GM19328 (cell line): Measurements from ENCODE around the gene ARAP1.

Source experiments
- ATAC-seq: cut with Tn5 transposase; IDR thresholded peaks from one replicate; pipeline ENCODE4 v1.9.1; 2021; ENCODE audit warnings: mild to moderate bottlenecking, moderate library complexity; ENCODE audit not compliant: unreplicated experiment

ARAP1 gene

GRCh38 chr11:72764503-72764902 lies 12.3 kb upstream of the ARAP1 start:
- no peak for ATAC-seq

DNA sequence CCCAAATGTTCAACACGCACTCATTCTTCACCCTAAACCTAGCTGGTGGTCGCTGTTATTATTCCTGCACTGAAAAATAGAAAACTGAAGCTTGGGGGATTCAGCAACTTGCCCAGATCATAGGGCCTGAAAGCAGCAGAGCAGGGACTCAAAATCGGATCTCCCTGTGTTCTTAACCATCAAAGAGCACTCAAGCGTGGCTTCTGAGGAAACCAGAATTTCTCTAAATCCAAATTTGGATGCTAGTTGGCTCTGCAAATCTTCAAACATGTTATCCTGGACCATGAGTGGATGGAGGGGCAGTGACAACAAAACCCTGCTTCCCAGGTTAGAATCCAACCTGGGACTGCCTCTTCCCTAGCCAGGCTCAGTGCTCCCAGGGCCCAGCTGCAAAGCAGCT lies 11.6 kb upstream of the ARAP1 start:
- no peak for ATAC-seq

DNA sequence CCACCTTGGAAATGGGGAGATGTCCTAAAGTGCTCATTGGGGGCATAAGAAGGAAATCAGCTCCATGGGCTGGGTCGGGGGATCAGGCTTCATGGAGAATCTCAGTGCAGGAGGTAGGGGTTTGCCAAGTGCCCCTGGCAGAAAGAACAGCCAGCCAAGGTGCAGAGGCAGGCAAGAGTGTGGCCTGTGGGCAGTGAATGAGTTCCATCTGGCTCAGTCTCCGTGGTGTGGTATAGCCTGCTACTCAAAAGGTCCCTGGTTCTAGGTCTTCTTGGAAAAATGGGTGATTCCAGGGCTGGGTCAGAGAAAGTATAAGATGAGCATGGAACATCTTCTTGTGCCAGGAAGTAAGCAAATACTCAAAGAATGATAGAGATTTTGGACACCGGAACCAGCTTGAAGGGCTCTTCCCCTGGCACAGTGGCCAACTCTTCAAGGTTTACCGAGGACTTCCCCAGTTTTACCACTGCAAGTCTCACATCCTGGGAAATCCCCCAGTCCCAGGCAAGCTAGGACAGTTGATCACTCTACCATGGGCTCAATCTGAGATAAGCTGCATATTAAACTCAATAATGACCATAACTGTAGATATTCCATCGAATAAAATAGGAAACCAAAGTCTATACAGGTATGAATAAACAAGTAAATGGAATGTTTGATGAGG lies 10.6 kb upstream of the ARAP1 start:
- no peak for ATAC-seq

DNA sequence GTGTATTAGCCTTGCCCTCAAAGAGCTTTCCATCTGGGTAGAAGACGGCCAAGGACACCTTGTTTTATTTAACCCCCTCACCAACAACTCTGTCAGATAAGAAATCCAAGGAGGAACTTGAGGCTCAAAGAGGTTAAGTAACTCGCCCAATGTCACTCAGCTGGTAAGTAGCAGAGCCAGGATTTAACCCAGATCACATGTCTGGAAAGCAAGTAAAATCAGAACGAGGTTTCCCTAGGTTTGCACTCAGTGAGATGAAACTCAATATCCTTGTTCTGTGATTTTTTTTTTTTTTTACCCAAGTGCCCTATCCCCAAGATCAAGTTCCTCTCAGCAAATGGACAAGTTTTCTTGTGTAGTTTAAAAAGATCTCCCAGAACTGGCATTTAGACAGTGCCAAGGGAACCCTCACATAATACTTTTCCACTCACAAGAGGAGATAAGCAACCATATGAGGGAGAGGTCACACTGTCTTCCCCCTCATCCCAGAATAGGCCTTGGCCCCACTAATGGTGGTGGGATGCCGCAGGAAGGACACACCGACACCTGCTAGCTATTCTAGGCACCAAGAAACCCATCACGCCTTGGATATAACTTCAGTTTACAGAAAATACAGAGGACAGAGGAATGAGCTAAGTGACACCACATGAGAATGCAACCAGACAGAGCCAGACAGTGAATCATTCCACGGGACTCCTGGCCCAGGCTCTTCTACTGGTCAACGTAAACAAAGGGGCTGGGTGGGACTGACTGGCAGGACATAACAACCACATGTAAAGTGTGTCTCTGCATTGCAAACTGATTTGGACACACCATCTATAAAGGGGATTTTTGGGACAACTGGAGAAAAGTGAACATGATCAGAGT lies 8.6 kb upstream of the ARAP1 start:
- no peak for ATAC-seq

- no peak for ATAC-seq
These were observed 7.3 kb upstream of the ARAP1 start for GRCh38 chr11:72759468-72759985.

- no peak for ATAC-seq
These were observed 6.6 kb upstream of the ARAP1 start for GRCh38 chr11:72758690-72759389.

GRCh38 chr11:72758304-72758689 lies 6.1 kb upstream of the ARAP1 start:
- ATAC-seq, result no peak

GRCh38 chr11:72755713-72756285 lies 3.6 kb upstream of the ARAP1 start:
- no peak for ATAC-seq

GRCh38 chr11:72754544-72755155 lies 2.4 kb upstream of the ARAP1 start:
- ATAC-seq, result no peak

DNA sequence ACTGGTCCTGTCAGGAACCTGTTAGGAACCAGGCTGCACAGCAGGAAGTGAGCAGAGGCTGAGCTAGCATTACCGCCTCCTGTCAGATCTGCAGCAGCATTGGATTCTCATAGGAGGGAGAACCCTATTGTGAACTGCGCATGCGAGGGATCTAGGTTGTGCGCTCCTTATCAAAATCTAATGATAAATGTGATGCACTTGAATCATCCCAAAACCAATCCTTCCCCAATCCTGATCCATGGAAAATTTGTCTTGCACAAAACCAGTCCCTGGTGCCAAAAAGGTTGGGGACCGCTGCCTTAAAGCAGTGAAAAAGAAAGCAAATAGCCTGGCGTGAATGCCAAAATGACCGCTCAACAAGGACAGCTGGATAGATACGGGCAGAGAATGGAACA lies 1.9 kb upstream of the ARAP1 start:
- no peak for ATAC-seq

- no peak for ATAC-seq
These were observed 1.3 kb upstream of the ARAP1 start for GRCh38 chr11:72753341-72754148.

GRCh38 chr11:72751116-72752087 lies 806 bp downstream of the ARAP1 start:
- no peak for ATAC-seq

- no peak for ATAC-seq
These were observed 1.6 kb downstream of the ARAP1 start for GRCh38 chr11:72750556-72751115.

- ATAC-seq, result no peak
These were observed 2.1 kb downstream of the ARAP1 start for GRCh38 chr11:72750086-72750485.

DNA sequence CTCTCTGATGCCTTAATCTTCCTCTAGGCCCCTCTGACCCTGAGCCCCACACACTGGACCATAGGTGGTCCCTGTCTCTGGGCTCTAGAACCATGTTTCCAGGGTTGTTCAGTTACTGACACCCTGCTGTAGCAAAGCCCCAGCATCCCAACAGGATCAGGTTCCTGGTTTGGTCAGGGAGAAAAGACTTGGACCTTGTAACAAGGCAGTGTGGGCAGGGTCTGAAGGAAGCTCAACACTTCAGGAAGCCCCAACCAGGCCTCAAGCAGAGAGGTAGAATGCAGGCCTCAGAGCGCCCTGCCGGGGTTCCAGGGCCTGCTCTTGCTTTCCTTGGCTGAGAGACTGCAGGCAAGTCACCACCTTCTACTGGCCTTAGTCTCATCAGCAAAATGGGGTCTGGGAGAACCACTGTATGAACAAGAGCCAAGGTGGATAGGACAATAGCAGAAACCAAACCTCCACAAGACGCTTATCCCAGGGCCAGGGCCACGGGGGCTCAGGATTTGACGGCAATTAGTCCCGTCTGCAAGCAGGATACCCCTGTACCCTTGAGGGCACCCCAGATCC lies 4.8 kb downstream of the ARAP1 start:
- ATAC-seq, result no peak

DNA sequence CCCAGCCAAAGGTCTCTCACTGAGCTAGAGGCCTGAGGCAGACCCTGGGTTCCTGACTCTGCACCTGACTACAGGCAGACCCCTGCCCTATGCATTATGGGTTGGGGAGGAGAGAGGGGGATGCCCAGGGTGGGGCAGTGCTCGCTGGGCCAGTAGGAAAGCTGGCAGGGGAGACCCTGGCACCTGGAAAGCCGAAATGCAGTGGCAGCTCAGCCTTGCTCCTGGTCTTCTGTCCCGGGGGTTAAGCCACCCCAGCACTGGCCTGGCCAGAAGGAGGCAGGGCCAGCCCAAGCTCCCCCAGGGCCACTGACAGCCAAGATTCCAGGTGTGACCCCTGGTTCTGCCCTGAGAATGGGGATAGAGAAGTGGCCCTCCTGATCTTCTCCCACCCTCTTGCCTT lies 5.4 kb downstream of the ARAP1 start:
- no peak for ATAC-seq

GRCh38 chr11:72745925-72746550 lies 6.2 kb downstream of the ARAP1 start:
- no peak for ATAC-seq

DNA sequence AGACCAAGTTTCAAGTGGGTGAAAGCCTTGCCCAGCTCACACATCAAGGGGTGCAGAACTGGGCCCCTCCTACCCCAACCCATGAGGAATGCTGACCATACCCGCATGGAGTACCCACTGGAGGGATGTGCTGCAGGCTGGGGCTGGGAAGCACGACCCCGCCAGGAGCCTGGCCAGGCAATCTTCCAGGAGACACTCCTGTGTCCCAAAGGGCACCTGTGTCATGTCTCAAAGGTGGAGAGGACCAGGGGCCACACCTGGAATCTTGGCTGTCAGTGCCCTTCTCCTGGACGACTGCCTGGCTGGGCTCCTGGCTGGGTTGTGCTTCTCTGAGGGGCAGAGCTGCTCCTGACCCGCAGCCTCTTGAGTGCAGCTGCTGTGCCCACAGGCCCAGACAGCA lies 6.7 kb downstream of the ARAP1 start:
- no peak for ATAC-seq
